SK-N-MC (cell line): ENCODE measurements around the gene SLC30A7.

Source experiments
- EZH2 ChIP-seq: fragments of 200-600 bp; sonication (generic); IDR thresholded peaks from one replicate; pipeline ENCODE4 v1.6.1; 2017; ENCODE audit warnings: antibody characterized with exemption
- POLR2AphosphoS5 ChIP-seq: IDR thresholded peaks from 2 replicates; pipeline ENCODE4 v1.6.1; 2012; ENCODE audit warnings: mild to moderate bottlenecking, low read depth, low read length, borderline replicate concordance

GRCh38 chr1:100875228-100875627 is 20.7 kb upstream of the SLC30A7 start:
- TF ChIP-seq EZH2 (no peak), POLR2AphosphoS5 (no peak)
